GM21447 (cell line): ENCODE data around the gene ISG20L2.

Experiments used
- ATAC-seq: cut with Tn5 transposase; IDR thresholded peaks from one replicate; pipeline ENCODE4 v1.9.1; 2021; ENCODE audit not compliant: unreplicated experiment

Gene ISG20L2

GRCh38 chr1:156691665-156692440 lies 36.7 kb downstream of the ISG20L2 start:
- ATAC-seq = no peak

GRCh38 chr1:156691191-156691590 lies 37.4 kb downstream of the ISG20L2 start:
- no peak for ATAC-seq

- no peak for ATAC-seq
Measured at GRCh38 chr1:156690675-156691036, 37.9 kb downstream of the ISG20L2 start.

- no peak for ATAC-seq
Measured at GRCh38 chr1:156689953-156690674, 38.5 kb downstream of the ISG20L2 start.

GRCh38 chr1:156689035-156689952 lies 39.3 kb downstream of the ISG20L2 start:
- peak; percentile 57 for ATAC-seq

GRCh38 chr1:156684227-156684782 lies 44.3 kb downstream of the ISG20L2 start:
- ATAC-seq = no peak

- no peak for ATAC-seq
Measured at GRCh38 chr1:156682166-156682890, 46.2 kb downstream of the ISG20L2 start.

GRCh38 chr1:156681196-156681960 lies 47.2 kb downstream of the ISG20L2 start:
- ATAC-seq = no peak

- no peak for ATAC-seq
Measured at GRCh38 chr1:156680056-156680455, 48.5 kb downstream of the ISG20L2 start.

- no peak for ATAC-seq
Measured at GRCh38 chr1:156677616-156678596, 50.7 kb downstream of the ISG20L2 start.

GRCh38 chr1:156676820-156677615 lies 51.5 kb downstream of the ISG20L2 start, which contains the start of gene NES:
NES (minus strand) TSS chr1:156677407; CDS start chr1:156677264, 143 bp downstream.
- ATAC-seq = no peak

- no peak for ATAC-seq
Measured at GRCh38 chr1:156676114-156676819, 52.3 kb downstream of the ISG20L2 start.

GRCh38 chr1:156675210-156676113 lies 53.1 kb downstream of the ISG20L2 start:
- ATAC-seq = no peak

GRCh38 chr1:156673387-156674121 lies 55.0 kb downstream of the ISG20L2 start:
- no peak for ATAC-seq
